Tongue (tissue), 2 donors: Measurements from ENCODE around the gene MAP7. TPM values are rescaled to one million over a fixed set of nuclear protein-coding genes. Genes with fewer than 3 reads are reported as not detected.
"Not testable (repeated sequence)": the region's sequence is repeated elsewhere in the genome, so short reads cannot be mapped to it uniquely, and the experiment has no call there.

Experiments
- DNase-seq: peaks from one replicate; pipeline ENCODE4 v3.0.0-alpha.2; 2015
- total RNA-seq: library from RNA; depleted of rRNA; stranded (reverse); fragments of >200 nt; gene quantifications from one replicate; pipeline ENCODE4 v1.2.3, GENCODE V29; 2014

Gene MAP7
- total RNA-seq, 1 donor from 2014 or later, result 6.1 TPM

- DNase-seq, result not testable (repeated sequence)
These were observed 174.4 kb downstream of the MAP7 start for GRCh38 chr6:136375836-136376235.

- DNase-seq, result no peak
These were observed 178.3 kb downstream of the MAP7 start for GRCh38 chr6:136371959-136372358.

GRCh38 chr6:136370988-136371728 lies 179.1 kb downstream of the MAP7 start:
- DNase-seq, result no peak

GRCh38 chr6:136365776-136366354 lies 184.4 kb downstream of the MAP7 start:
- no peak for DNase-seq

GRCh38 chr6:136362421-136363356 lies 187.5 kb downstream of the MAP7 start:
- peak; percentile 10 for DNase-seq

GRCh38 chr6:136361787-136362186 lies 188.4 kb downstream of the MAP7 start:
- no peak for DNase-seq

GRCh38 chr6:136360783-136361182 lies 189.4 kb downstream of the MAP7 start:
- no peak for DNase-seq

- DNase-seq, result no peak
These were observed 190.4 kb downstream of the MAP7 start for GRCh38 chr6:136359851-136360250.

- DNase-seq, result no peak
These were observed 198.6 kb downstream of the MAP7 start for GRCh38 chr6:136351518-136352110.

- no peak for DNase-seq
These were observed 199.3 kb downstream of the MAP7 start for GRCh38 chr6:136350914-136351313.

- DNase-seq, result no peak
These were observed 202.4 kb downstream of the MAP7 start for GRCh38 chr6:136347847-136348246.

GRCh38 chr6:136345145-136345544 lies 205.1 kb downstream of the MAP7 start:
- DNase-seq, result no peak

GRCh38 chr6:136344420-136344819 lies 205.8 kb downstream of the MAP7 start:
- DNase-seq, result peak; percentile 44

- no peak for DNase-seq
These were observed 206.5 kb downstream of the MAP7 start for GRCh38 chr6:136343700-136344099.

GRCh38 chr6:136343275-136343674 lies 206.9 kb downstream of the MAP7 start:
- DNase-seq, result no peak

- no peak for DNase-seq
These were observed 208.3 kb downstream of the MAP7 start for GRCh38 chr6:136341967-136342366.

GRCh38 chr6:136341367-136341766 lies 208.9 kb downstream of the MAP7 start:
- DNase-seq, result no peak

- no peak for DNase-seq
These were observed 211.7 kb downstream of the MAP7 start for GRCh38 chr6:136338486-136338885.

GRCh38 chr6:136337606-136338005 lies 212.6 kb downstream of the MAP7 start:
- DNase-seq, result no peak

- DNase-seq, result no peak
These were observed 213.1 kb downstream of the MAP7 start for GRCh38 chr6:136337121-136337520.

GRCh38 chr6:136335736-136336363 lies 214.4 kb downstream of the MAP7 start:
- DNase-seq, result peak; percentile 66

GRCh38 chr6:136334853-136335252 lies 215.4 kb downstream of the MAP7 start:
- DNase-seq, result no peak
